ENCODE results near the gene PYGM. TPM values are rescaled to one million over a fixed set of nuclear protein-coding genes. Genes with fewer than 3 reads are reported as not detected.

The PYGM gene
- total RNA-seq, 1 experiment from 2014 or later = 8.0 TPM

- Histone ChIP-seq H3K4me3 (no peak overlapping the region), H3K4me1 (no peaks in the 10 kb centered on the region; the same call in 1 of the 2 replicates), H3K9me3 (replicated peaks) (no peaks in the 10 kb centered on the region), H3K27me3 (no peaks in the 10 kb centered on the region), H3K36me3 (no peaks in the 10 kb centered on the region), H3K27ac (no peak overlapping the region)
- peak; percentile 32 to 43 for DNase-seq
These were observed 37.2 kb upstream of the PYGM start for GRCh38 chr11:64796757-64797541.

GRCh38 chr11:64796047-64796756 is 36.4 kb upstream of the PYGM start:
- Histone ChIP-seq H3K27me3 (no peaks in the 10 kb centered on the region), H3K9me3 (replicated peaks) (no peaks in the 10 kb centered on the region), H3K4me1 (no peaks in the 10 kb centered on the region; the same call in 1 of the 2 replicates), H3K4me3 (no peak overlapping the region), H3K27ac (no peak overlapping the region), H3K36me3 (no peaks in the 10 kb centered on the region)
- no peak for DNase-seq

GRCh38 chr11:64794526-64794925 is 34.8 kb upstream of the PYGM start:
- Histone ChIP-seq H3K27ac (no peak overlapping the region), H3K36me3 (no peaks in the 10 kb centered on the region), H3K27me3 (no peaks in the 10 kb centered on the region), H3K4me3 (no peak overlapping the region), H3K9me3 (replicated peaks) (no peaks in the 10 kb centered on the region), H3K4me1 (no peaks in the 10 kb centered on the region; the same call in 1 of the 2 replicates)
- no peak for DNase-seq

- DNase-seq = no peak
- Histone ChIP-seq H3K27ac (no peak overlapping the region), H3K36me3 (no peaks in the 10 kb centered on the region), H3K9me3 (replicated peaks) (no peaks in the 10 kb centered on the region), H3K4me1 (no peaks in the 10 kb centered on the region; the same call in 1 of the 2 replicates), H3K27me3 (no peaks in the 10 kb centered on the region), H3K4me3 (no peak overlapping the region)
These were observed 33.7 kb upstream of the PYGM start for GRCh38 chr11:64793271-64794160.

- DNase-seq = no peak
- no peaks in the 10 kb centered on the region for H3K9me3 ChIP-seq (replicated peaks)
- no peaks in the 10 kb centered on the region for H3K27me3 ChIP-seq
- H3K4me1 ChIP-seq = no peaks in the 10 kb centered on the region; the same call in 1 of the 2 replicates
- no peaks in the 10 kb centered on the region for H3K36me3 ChIP-seq
- no peak overlapping the region for H3K27ac ChIP-seq
- H3K4me3 ChIP-seq = no peak overlapping the region
These were observed 32.7 kb upstream of the PYGM start for GRCh38 chr11:64792482-64792881.

- Histone ChIP-seq H3K27me3 (no peaks in the 10 kb centered on the region), H3K4me3 (no peak overlapping the region), H3K36me3 (no peaks in the 10 kb centered on the region), H3K27ac (no peak overlapping the region), H3K4me1 (no peaks in the 10 kb centered on the region), H3K9me3 (replicated peaks) (no peaks in the 10 kb centered on the region)
- no peak for DNase-seq
These were observed 32.1 kb upstream of the PYGM start for GRCh38 chr11:64791781-64792291.

GRCh38 chr11:64790205-64791095 is 30.7 kb upstream of the PYGM start:
- Histone ChIP-seq H3K27ac (no peak overlapping the region), H3K4me3 (no peak overlapping the region), H3K9me3 (replicated peaks) (no peaks in the 10 kb centered on the region), H3K27me3 (no peaks in the 10 kb centered on the region), H3K4me1 (no peaks in the 10 kb centered on the region), H3K36me3 (no peaks in the 10 kb centered on the region)
- no peak for DNase-seq

GRCh38 chr11:64789331-64790204 is 29.8 kb upstream of the PYGM start:
- H3K4me3 ChIP-seq = no peak overlapping the region
- no peak for DNase-seq
- no peak overlapping the region for H3K27ac ChIP-seq
- H3K9me3 ChIP-seq (replicated peaks) = no peaks in the 10 kb centered on the region
- no peaks in the 10 kb centered on the region for H3K36me3 ChIP-seq
- H3K27me3 ChIP-seq = no peaks in the 10 kb centered on the region
- no peaks in the 10 kb centered on the region for H3K4me1 ChIP-seq

GRCh38 chr11:64788321-64789215 is 28.8 kb upstream of the PYGM start:
- H3K36me3 ChIP-seq = no peaks in the 10 kb centered on the region
- no peaks in the 10 kb centered on the region for H3K9me3 ChIP-seq (replicated peaks)
- H3K4me1 ChIP-seq = no peaks in the 10 kb centered on the region
- no peaks in the 10 kb centered on the region for H3K27me3 ChIP-seq
- no peak overlapping the region for H3K27ac ChIP-seq
- no peak for DNase-seq
- H3K4me3 ChIP-seq = no peak overlapping the region

GRCh38 chr11:64787526-64788320 is 27.9 kb upstream of the PYGM start:
- no peaks in the 10 kb centered on the region for H3K27me3 ChIP-seq
- H3K27ac ChIP-seq = no peak overlapping the region
- no peaks in the 10 kb centered on the region for H3K9me3 ChIP-seq (replicated peaks)
- no peaks in the 10 kb centered on the region for H3K4me1 ChIP-seq
- no peak overlapping the region for H3K4me3 ChIP-seq
- DNase-seq = peak; percentile 57 to 63
- H3K36me3 ChIP-seq = no peaks in the 10 kb centered on the region

- DNase-seq = no peak
- H3K27me3 ChIP-seq = no peaks in the 10 kb centered on the region
- H3K9me3 ChIP-seq (replicated peaks) = no peaks in the 10 kb centered on the region
- H3K4me1 ChIP-seq = no peaks in the 10 kb centered on the region
- H3K27ac ChIP-seq = no peak overlapping the region
- H3K4me3 ChIP-seq = no peak overlapping the region
- no peaks in the 10 kb centered on the region for H3K36me3 ChIP-seq
These were observed 26.5 kb upstream of the PYGM start for GRCh38 chr11:64786308-64786707.
